Common myeloid progenitor, CD34-positive (primary cell): Measurements from ENCODE around the gene ADAM11.

ENCODE experiments used
- CTCF ChIA-PET: fragments of 350-600 bp; sonication (Branson Sonifier 250); formaldehyde crosslinking; loops from one replicate; lab custom pipeline; 2021; ENCODE audit warnings: antibody characterized with exemption; lab: Charles Lee
- POLR2A ChIA-PET: fragments of 350-600 bp; sonication (Branson Sonifier 250); formaldehyde crosslinking; loops from one replicate; lab custom pipeline; 2021; ENCODE audit warnings: antibody characterized with exemption; lab: Charles Lee
- DNase-seq, 3 donors: peaks; one replicate each; pipeline versions ENCODE4 v3.0.0 to v3.0.0-alpha.2; 2013
- H3K27ac ChIP-seq, 2 experiments: 1 replicate in 1 of 2; 2 replicates in 1 of 2; pipeline ENCODE4 v1.7.0; 2013; ENCODE audit warnings: inconsistent platforms in 2 of 2, low read length in 2 of 2, mild to moderate bottlenecking in 2 of 2, low read depth in 1 of 2, moderate library complexity in 1 of 2; ENCODE audit not compliant: severe bottlenecking in 2 of 2, insufficient read depth in 1 of 2, poor library complexity in 1 of 2
- H3K27me3 ChIP-seq, 5 experiments: replicated peaks in 2 of 5; 1 replicate in 3 of 5; 2 replicates in 2 of 5; pipeline versions ENCODE4 v1.6.1 to v1.7.0; 2013; ENCODE audit warnings: low read length in 4 of 5, mild to moderate bottlenecking in 2 of 5, moderate library complexity in 2 of 5, inconsistent platforms in 1 of 5; ENCODE audit not compliant: insufficient read depth in 5 of 5, control insufficient read depth in 4 of 5
- H3K36me3 ChIP-seq, 4 experiments: 1 replicate in 2 of 4; 2 replicates in 2 of 4; pipeline versions ENCODE4 v1.6.1 to v1.7.0; 2013; ENCODE audit warnings: low read length in 3 of 4, control low read depth in 1 of 4, mild to moderate bottlenecking in 1 of 4; ENCODE audit not compliant: control insufficient read depth in 4 of 4, insufficient read depth in 4 of 4
- H3K4me1 ChIP-seq, 4 experiments: 1 replicate in 3 of 4; 2 replicates in 1 of 4; pipeline versions ENCODE4 v1.6.1 to v1.7.1; 2013; ENCODE audit warnings: low read length in 3 of 4, mild to moderate bottlenecking in 3 of 4, control low read depth in 1 of 4, inconsistent platforms in 1 of 4, moderate library complexity in 1 of 4; ENCODE audit not compliant: control insufficient read depth in 4 of 4, insufficient read depth in 4 of 4; ENCODE audit errors: control extremely low read depth in 1 of 4
- H3K4me3 ChIP-seq, 7 experiments: 1 replicate in 4 of 7; 2 replicates in 3 of 7; pipeline versions ENCODE4 v1.5.1 to v1.7.0; 2013; ENCODE audit warnings: mild to moderate bottlenecking in 7 of 7, low read length in 6 of 7, moderate library complexity in 6 of 7, inconsistent platforms in 2 of 7, low read depth in 2 of 7, control low read depth in 1 of 7; ENCODE audit not compliant: insufficient read depth in 4 of 7, control insufficient read depth in 1 of 7; ENCODE audit errors: extremely low read depth in 1 of 7
- H3K9me3 ChIP-seq, 5 experiments: 1 replicate in 4 of 5; 2 replicates in 1 of 5; pipeline versions ENCODE4 v1.6.1 to v1.7.1; 2013; ENCODE audit warnings: low read length in 4 of 5, mild to moderate bottlenecking in 2 of 5, inconsistent platforms in 1 of 5, low read depth in 1 of 5, moderate library complexity in 1 of 5; ENCODE audit not compliant: control insufficient read depth in 4 of 5, insufficient read depth in 2 of 5; ENCODE audit errors: control extremely low read depth in 1 of 5
- WGBS: methylation state at CpG from one replicate; pipeline ENCODE4 v1.1.5; 2013; ENCODE audit not compliant: insufficient coverage; 5-methylcytosine and 5-hydroxymethylcytosine counted together

The ADAM11 gene

GRCh38 chr17:44769230-44769629 lies 10.4 kb downstream of the ADAM11 start:
- 91% methylated on average over 4 of the region's 6 CpGs for WGBS
- POLR2A ChIA-PET = no interaction called here
- DNase-seq = no peak
- H3K27ac ChIP-seq = no peak overlapping the region
- no peak overlapping the region for H3K4me3 ChIP-seq
- no peaks in the 10 kb centered on the region for H3K9me3 ChIP-seq
- no peaks in the 10 kb centered on the region for H3K27me3 ChIP-seq
- H3K36me3 ChIP-seq = no peaks in the 10 kb centered on the region
- H3K4me1 ChIP-seq = peaks cover 0 to 49% (median 38%) of the 10 kb centered on the region in 4 experiments
- CTCF ChIA-PET = interaction anchor here (0.6 kb wide), 1 partner anchor 121 kb away, joined by 3 read pairs; no protein-coding TSS in a partner anchor

GRCh38 chr17:44769647-44770084 lies 10.9 kb downstream of the ADAM11 start:
- Histone ChIP-seq H3K4me1 (peaks cover 0 to 49% (median 39%) of the 10 kb centered on the region in 4 experiments), H3K36me3 (no peaks in the 10 kb centered on the region), H3K4me3 (no peak overlapping the region), H3K9me3 (no peaks in the 10 kb centered on the region), H3K27ac (no peak overlapping the region), H3K27me3 (no peaks in the 10 kb centered on the region)
- DNase-seq = no peak
- CTCF ChIA-PET = interaction anchor here (0.6 to 13.4 kb wide), 4 partner anchors 10 to 142 kb away, joined by 3 to 192 read pairs (median 3); no protein-coding TSS in a partner anchor
- 75% methylated on average over 7 of the region's 15 CpGs for WGBS
- POLR2A ChIA-PET = no interaction called here

DNA sequence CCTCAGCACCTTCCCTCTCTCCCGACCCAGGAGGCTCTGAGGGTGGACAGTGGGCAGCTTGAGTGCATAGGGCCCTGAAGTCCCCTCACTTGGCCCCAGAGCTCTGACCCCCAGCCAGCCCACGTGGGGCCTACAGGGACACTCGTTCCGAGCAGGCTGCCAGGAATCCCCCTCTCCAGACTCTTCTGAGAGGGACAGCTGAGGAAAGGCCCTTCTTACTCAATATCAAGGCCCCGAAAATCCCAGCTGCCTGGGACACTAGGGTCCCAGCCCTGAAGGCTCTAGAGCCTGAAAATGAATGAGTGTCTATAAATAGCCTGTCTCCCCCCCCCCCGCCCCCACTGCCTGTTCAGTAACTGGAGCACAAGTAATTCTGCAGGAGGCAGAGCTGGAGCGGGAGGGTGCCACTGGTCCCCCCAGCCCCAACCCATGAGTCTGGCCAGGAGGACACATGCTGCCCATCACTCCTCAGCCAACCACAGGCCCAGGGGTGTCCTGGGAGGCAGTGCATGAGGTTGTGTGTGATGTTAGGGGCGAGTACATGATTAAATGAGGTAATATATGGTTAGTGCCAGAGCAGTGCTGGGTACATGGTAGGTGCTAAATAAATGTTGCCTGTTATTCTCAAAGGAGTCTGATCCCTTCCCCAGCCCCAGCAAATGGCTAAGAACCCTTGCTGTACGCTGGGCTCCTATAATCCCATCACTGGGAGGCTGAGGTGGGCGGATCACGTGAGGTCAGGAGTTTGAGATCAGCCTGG lies 11.6 kb downstream of the ADAM11 start:
- no peak overlapping the region for H3K4me3 ChIP-seq
- no peaks in the 10 kb centered on the region for H3K27me3 ChIP-seq
- no peaks in the 10 kb centered on the region for H3K9me3 ChIP-seq
- H3K27ac ChIP-seq = no peak overlapping the region
- H3K36me3 ChIP-seq = no peaks in the 10 kb centered on the region
- ChIA-PET CTCF (interaction anchor here (0.6 to 13.4 kb wide), 7 partner anchors 8 to 141 kb away, joined by 3 to 192 read pairs (median 4); no protein-coding TSS in a partner anchor), POLR2A (no interaction called here)
- no peak for DNase-seq
- WGBS = 88% methylated on average over 6 of the region's 11 CpGs
- peaks cover 0 to 55% (median 45%) of the 10 kb centered on the region in 4 experiments for H3K4me1 ChIP-seq

GRCh38 chr17:44772308-44773045 lies 13.7 kb downstream of the ADAM11 start:
- ChIA-PET POLR2A (no interaction called here), CTCF (interaction anchor here (0.9 to 13.4 kb wide), 5 partner anchors 8 to 106 kb away, joined by 3 to 192 read pairs (median 5); no protein-coding TSS in a partner anchor)
- H3K4me1 ChIP-seq = peaks cover 0 to 59% (median 51%) of the 10 kb centered on the region in 4 experiments
- no peaks in the 10 kb centered on the region for H3K9me3 ChIP-seq
- WGBS = 82% methylated on average over 13 of the region's 21 CpGs
- H3K27me3 ChIP-seq = peaks cover 0 to 2% (median 0%) of the 10 kb centered on the region in 5 experiments
- DNase-seq = no peak
- H3K36me3 ChIP-seq = no peaks in the 10 kb centered on the region
- no peak overlapping the region for H3K4me3 ChIP-seq
- H3K27ac ChIP-seq = no peak overlapping the region

DNA sequence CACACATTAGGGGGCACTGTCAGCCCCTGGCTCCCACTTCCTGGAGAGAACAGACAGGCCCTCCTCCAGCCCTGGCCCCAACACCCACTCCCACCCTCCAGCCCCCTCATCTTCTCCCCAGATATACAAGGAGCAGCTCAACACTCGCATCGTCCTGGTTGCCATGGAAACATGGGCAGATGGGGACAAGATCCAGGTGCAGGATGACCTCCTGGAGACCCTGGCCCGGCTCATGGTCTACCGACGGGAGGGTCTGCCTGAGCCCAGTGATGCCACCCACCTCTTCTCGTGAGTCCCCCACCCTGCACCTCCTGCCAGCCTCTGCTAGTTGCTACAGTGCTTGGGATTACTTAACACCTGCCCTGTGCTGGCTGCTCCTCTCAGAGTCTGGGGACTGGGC lies 14.4 kb downstream of the ADAM11 start:
- DNase-seq = no peak
- 85% methylated on average over 5 of the region's 6 CpGs for WGBS
- no peaks in the 10 kb centered on the region for H3K9me3 ChIP-seq
- CTCF ChIA-PET = interaction anchor here (0.9 to 13.4 kb wide), 4 partner anchors 8 to 106 kb away, joined by 3 to 192 read pairs (median 4); no protein-coding TSS in a partner anchor
- no peak overlapping the region for H3K27ac ChIP-seq
- H3K4me1 ChIP-seq = peaks cover 0 to 52% (median 45%) of the 10 kb centered on the region in 4 experiments
- POLR2A ChIA-PET = no interaction called here
- H3K27me3 ChIP-seq = peaks cover 0 to 5% (median 0%) of the 10 kb centered on the region in 5 experiments
- no peaks in the 10 kb centered on the region for H3K36me3 ChIP-seq
- H3K4me3 ChIP-seq = no peak overlapping the region

- Histone ChIP-seq H3K36me3 (no peaks in the 10 kb centered on the region), H3K9me3 (no peaks in the 10 kb centered on the region), H3K27ac (no peak overlapping the region), H3K27me3 (peaks cover 0 to 5% (median 0%) of the 10 kb centered on the region in 5 experiments), H3K4me3 (peak overlapping the region; percentile 42 to 78 (median 65)), H3K4me1 (peaks cover 0 to 46% (median 38%) of the 10 kb centered on the region in 4 experiments)
- WGBS = 34% methylated on average over 35 of the region's 42 CpGs
- CTCF ChIA-PET = interaction anchor here (1.3 to 13.4 kb wide), 3 partner anchors 8 to 104 kb away, joined by 3 to 192 read pairs (median 4); no protein-coding TSS in a partner anchor
- peak; percentile 61 to 74 (median 73) for DNase-seq
- POLR2A ChIA-PET = no interaction called here
Observed at GRCh38 chr17:44774271-44775135, 15.7 kb downstream of the ADAM11 start.
